OCI-LY7 (cell line): ENCODE results near the gene NTMT1. TPM values are rescaled to one million over a fixed set of nuclear protein-coding genes. Genes with fewer than 3 reads are reported as not detected.

Experiments used
- BruUV-seq: library from RNA; stranded (reverse); fragments of 400-500 nt; replicated peaks from 2 replicates; lab custom pipeline; 2021; lab: Mats Ljungman, UMichigan
- CTCF ChIA-PET: fragments of 300-600 bp; sonication (Branson Sonifier 250); formaldehyde crosslinking; loops from one replicate; lab custom pipeline; 2022; ENCODE audit warnings: antibody characterized with exemption; ENCODE audit not compliant: unreplicated experiment; lab: Charles Lee
- POLR2A ChIA-PET: fragments of 300-600 bp; sonication (Branson Sonifier 250); formaldehyde crosslinking; loops from one replicate; lab custom pipeline; 2022; ENCODE audit warnings: antibody characterized with exemption; lab: Charles Lee
- DNase-seq: peaks from one replicate; pipeline ENCODE4 v3.0.0-alpha.2; 2015; ENCODE audit warnings: low spot score
- H2AFZ ChIP-seq: fragments of 200-600 bp; sonication (generic), shearing (Covaris generic); 2 replicates; pipeline ENCODE4 v1.6.1; 2014; ENCODE audit warnings: mild to moderate bottlenecking, antibody characterized with exemption, low read length, moderate library complexity
- H3K27ac ChIP-seq: fragments of 200-600 bp; sonication (generic); 2 replicates; pipeline ENCODE4 v1.5.1; 2014; ENCODE audit warnings: mixed run types, low read depth, mild to moderate bottlenecking, moderate library complexity, low read length, inconsistent platforms; ENCODE audit not compliant: poor library complexity, severe bottlenecking
- H3K36me3 ChIP-seq: fragments of 200-600 bp; sonication (generic); 2 replicates; pipeline ENCODE4 v1.6.1; 2014; ENCODE audit warnings: mild to moderate bottlenecking, antibody characterized with exemption, low read length, moderate library complexity, mixed read lengths; ENCODE audit not compliant: insufficient read depth
- H3K4me1 ChIP-seq: fragments of 200-600 bp; sonication (generic); 2 replicates; pipeline ENCODE4 v1.5.1; 2014; ENCODE audit warnings: mild to moderate bottlenecking, low read length; ENCODE audit not compliant: insufficient read depth, poor library complexity, severe bottlenecking
- H3K4me2 ChIP-seq: fragments of 200-600 bp; sonication (generic); 2 replicates; pipeline ENCODE4 v1.6.1; 2014; ENCODE audit warnings: mild to moderate bottlenecking, low read length
- H3K4me3 ChIP-seq: fragments of 200-600 bp; sonication (generic); 2 replicates; pipeline ENCODE4 v1.5.1; 2014; ENCODE audit warnings: mild to moderate bottlenecking, low read depth, low read length; ENCODE audit not compliant: poor library complexity, severe bottlenecking
- H3K79me2 ChIP-seq: fragments of 200-600 bp; sonication (generic); 2 replicates; pipeline ENCODE4 v1.6.1; 2016; ENCODE audit warnings: low read depth, mild to moderate bottlenecking, low read length, moderate library complexity, mixed read lengths; ENCODE audit not compliant: insufficient read depth
- H3K9me2 ChIP-seq: fragments of 200-600 bp; sonication (generic); 2 replicates; pipeline ENCODE4 v1.6.1; 2016; ENCODE audit warnings: mild to moderate bottlenecking, low read length, mixed read lengths; ENCODE audit not compliant: insufficient read depth
- H3K9me3 ChIP-seq: fragments of 200-600 bp; sonication (generic); 2 replicates; pipeline ENCODE4 v1.6.1; 2014; ENCODE audit warnings: mild to moderate bottlenecking, mixed run types, low read length, mixed read lengths
- H4K20me1 ChIP-seq: fragments of 200-600 bp; sonication (generic); 2 replicates; pipeline ENCODE4 v1.6.1; 2014; ENCODE audit warnings: mild to moderate bottlenecking, antibody characterized with exemption, low read length, moderate library complexity, mixed read lengths; ENCODE audit not compliant: insufficient read depth
- EZH2phosphoT487 ChIP-seq: fragments of 200-600 bp; sonication (generic); IDR thresholded peaks from 2 replicates; pipeline ENCODE4 v1.6.1; 2018; ENCODE audit warnings: low read depth, borderline replicate concordance, mild to moderate bottlenecking, mixed run types, antibody characterized with exemption, low read length, moderate library complexity, mixed read lengths
- intact Hi-C: fragments of 100-400 bp; cut with micrococcal nuclease; formaldehyde crosslinking; loops from one replicate; pipeline ENCODE4 v1.10.0; 2022; ENCODE audit not compliant: unreplicated experiment
- total RNA-seq, 2 experiments: library from RNA; depleted of rRNA in 1 of 2; stranded (reverse); fragments of >200 nt in 1 of 2; shearing (Covaris generic) in 1 of 2; gene quantifications; 2 replicates each; pipeline ENCODE4 v1.2.3, GENCODE V29; 2014 to 2022
- TF ChIP-seq, protein P1 (sequence below): fragments of 200-600 bp; sonication (generic); conservative IDR thresholded peaks from 2 replicates; pipeline ENCODE4 v1.5.1; 2014; ENCODE audit warnings: mild to moderate bottlenecking, antibody characterized with exemption, low read length, moderate library complexity, mixed read lengths

The NTMT1 gene
- total RNA-seq, 2 experiments from 2014 or later = 46.6 to 59.8 TPM

DNA sequence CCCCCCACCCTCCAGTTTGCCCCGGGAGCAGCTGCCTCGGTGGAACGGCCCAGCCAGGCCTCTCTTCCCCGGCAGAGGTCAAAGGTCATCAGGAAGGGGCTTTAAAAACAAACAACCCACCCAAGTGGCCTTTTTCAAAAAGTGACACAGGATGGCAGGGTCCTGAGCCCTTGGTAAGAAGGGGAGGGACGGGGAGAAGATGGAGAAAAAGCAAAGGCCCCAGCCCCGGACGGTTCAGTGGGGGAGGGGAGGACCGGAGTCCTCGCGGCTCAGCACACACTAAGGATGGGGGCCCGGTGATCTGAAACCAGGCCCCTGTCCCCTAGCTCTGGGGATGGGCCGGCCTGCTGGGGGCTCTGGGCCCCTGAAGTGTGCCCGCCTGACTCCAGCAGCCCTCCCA lies 40.6 kb downstream of the NTMT1 start:
- no peak for TF ChIP-seq EZH2phosphoT487
- TF ChIP-seq, protein P1, sequence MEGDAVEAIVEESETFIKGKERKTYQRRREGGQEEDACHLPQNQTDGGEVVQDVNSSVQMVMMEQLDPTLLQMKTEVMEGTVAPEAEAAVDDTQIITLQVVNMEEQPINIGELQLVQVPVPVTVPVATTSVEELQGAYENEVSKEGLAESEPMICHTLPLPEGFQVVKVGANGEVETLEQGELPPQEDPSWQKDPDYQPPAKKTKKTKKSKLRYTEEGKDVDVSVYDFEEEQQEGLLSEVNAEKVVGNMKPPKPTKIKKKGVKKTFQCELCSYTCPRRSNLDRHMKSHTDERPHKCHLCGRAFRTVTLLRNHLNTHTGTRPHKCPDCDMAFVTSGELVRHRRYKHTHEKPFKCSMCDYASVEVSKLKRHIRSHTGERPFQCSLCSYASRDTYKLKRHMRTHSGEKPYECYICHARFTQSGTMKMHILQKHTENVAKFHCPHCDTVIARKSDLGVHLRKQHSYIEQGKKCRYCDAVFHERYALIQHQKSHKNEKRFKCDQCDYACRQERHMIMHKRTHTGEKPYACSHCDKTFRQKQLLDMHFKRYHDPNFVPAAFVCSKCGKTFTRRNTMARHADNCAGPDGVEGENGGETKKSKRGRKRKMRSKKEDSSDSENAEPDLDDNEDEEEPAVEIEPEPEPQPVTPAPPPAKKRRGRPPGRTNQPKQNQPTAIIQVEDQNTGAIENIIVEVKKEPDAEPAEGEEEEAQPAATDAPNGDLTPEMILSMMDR = no peak
- DNase-seq = no peak
- H3K27ac ChIP-seq = no peak overlapping the region
- no peaks in the 10 kb centered on the region for H3K79me2 ChIP-seq
- BruUV-seq = no TSS peak
- H3K4me1 ChIP-seq = no peaks in the 10 kb centered on the region
- H3K9me2 ChIP-seq = no peaks in the 10 kb centered on the region
- H3K9me3 ChIP-seq = no peaks in the 10 kb centered on the region
- ChIA-PET CTCF (no interaction called here), POLR2A (no interaction called here)
- no peak overlapping the region for H2AFZ ChIP-seq
- intact Hi-C loops = no loop called here
- H3K4me3 ChIP-seq = no peak overlapping the region
- H3K4me2 ChIP-seq = no peak overlapping the region
- H3K36me3 ChIP-seq = no peaks in the 10 kb centered on the region
- H4K20me1 ChIP-seq = no peaks in the 10 kb centered on the region

DNA sequence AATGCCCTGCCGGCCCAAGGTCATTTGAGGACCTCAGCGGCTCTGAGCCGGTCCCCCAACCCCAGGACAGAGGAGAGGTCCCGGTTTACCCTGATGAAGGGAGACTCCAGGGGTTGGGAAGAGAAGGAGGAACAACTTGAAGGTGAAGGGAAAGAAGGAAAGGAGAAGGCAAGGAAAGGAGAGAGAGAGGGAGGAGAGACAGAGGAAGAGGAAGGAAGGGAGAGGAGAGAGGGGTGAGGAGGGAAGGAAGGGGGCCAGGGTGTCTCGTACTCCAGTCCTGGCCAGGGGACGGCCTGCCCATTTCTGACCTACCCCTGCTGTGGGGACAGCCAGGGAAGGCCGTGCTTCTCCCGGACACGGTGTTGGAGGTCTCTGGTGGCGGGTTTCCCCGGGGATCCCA lies 41.4 kb downstream of the NTMT1 start:
- no peak for DNase-seq
- Histone ChIP-seq H3K36me3 (no peaks in the 10 kb centered on the region), H3K4me1 (no peaks in the 10 kb centered on the region), H2AFZ (no peak overlapping the region), H3K4me2 (no peak overlapping the region), H3K4me3 (no peak overlapping the region), H4K20me1 (no peaks in the 10 kb centered on the region), H3K27ac (no peak overlapping the region), H3K9me3 (no peaks in the 10 kb centered on the region), H3K79me2 (no peaks in the 10 kb centered on the region), H3K9me2 (no peaks in the 10 kb centered on the region)
- POLR2A ChIA-PET = no interaction called here
- TF ChIP-seq EZH2phosphoT487 = no peak
- TF ChIP-seq, protein P1 = no peak
- BruUV-seq = no TSS peak
- CTCF ChIA-PET = no interaction called here
- intact Hi-C loops = no loop called here

DNA sequence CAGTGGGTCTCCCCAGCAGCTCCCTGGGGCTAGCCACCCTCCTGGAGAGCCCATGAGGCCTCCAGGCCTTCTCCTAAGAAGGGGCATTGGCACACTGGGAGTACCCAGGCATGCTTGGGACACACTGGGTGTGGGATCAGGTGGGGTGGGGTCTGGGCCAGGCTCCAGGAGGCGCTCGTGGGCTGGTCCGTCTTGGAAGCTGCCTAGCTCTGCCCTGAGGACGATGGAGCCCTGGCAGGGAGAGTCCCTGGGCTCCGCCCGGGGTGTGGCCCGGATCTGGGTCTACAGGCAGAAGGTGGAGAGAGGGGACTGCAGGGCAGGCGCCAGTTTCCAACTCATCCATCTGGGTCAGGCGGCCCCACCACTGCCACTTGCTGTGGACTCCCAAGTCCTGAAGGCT lies 41.9 kb downstream of the NTMT1 start:
- DNase-seq = no peak
- ChIA-PET POLR2A (no interaction called here), CTCF (no interaction called here)
- BruUV-seq = no TSS peak
- Histone ChIP-seq H3K36me3 (no peaks in the 10 kb centered on the region), H3K4me2 (no peak overlapping the region), H3K4me1 (no peaks in the 10 kb centered on the region), H3K4me3 (no peak overlapping the region), H2AFZ (no peak overlapping the region), H3K9me2 (no peaks in the 10 kb centered on the region), H3K9me3 (no peaks in the 10 kb centered on the region), H4K20me1 (no peaks in the 10 kb centered on the region), H3K79me2 (no peaks in the 10 kb centered on the region), H3K27ac (no peak overlapping the region)
- TF ChIP-seq, protein P1 = no peak
- no peak for TF ChIP-seq EZH2phosphoT487
- intact Hi-C loops = no loop called here
